Lower lobe of right lung (tissue), 2 donors: ENCODE measurements around the gene SMIM28. TPM values are rescaled to one million over a fixed set of nuclear protein-coding genes. Genes with fewer than 3 reads are reported as not detected.

Experiments
- ATAC-seq, 2 donors: fragments of 200-7000 bp; cut with Tn5 transposase; one replicate each; pipeline ENCODE4 v1.9.1; 2020 to 2022; ENCODE audit warnings: mild to moderate bottlenecking in 2 of 2, moderate library complexity in 2 of 2
- DNase-seq: peaks from one replicate; pipeline ENCODE4 v3.0.0-alpha.2; 2020
- H3K27ac ChIP-seq: fragments of 200-600 bp; one replicate; pipeline ENCODE4 v1.8.0; 2022
- H3K27me3 ChIP-seq: fragments of 200-600 bp; one replicate; pipeline ENCODE4 v1.8.0; 2022; ENCODE audit warnings: low read depth
- H3K36me3 ChIP-seq: fragments of 200-600 bp; one replicate; pipeline ENCODE4 v1.8.0; 2022; ENCODE audit warnings: mild to moderate bottlenecking
- H3K4me1 ChIP-seq: fragments of 200-600 bp; one replicate; pipeline ENCODE4 v1.8.0; 2022
- H3K4me3 ChIP-seq: fragments of 200-600 bp; one replicate; pipeline ENCODE4 v1.8.0; 2022; ENCODE audit warnings: mild to moderate bottlenecking
- H3K9me3 ChIP-seq: fragments of 200-600 bp; one replicate; pipeline ENCODE4 v1.8.0; 2022
- CTCF ChIP-seq: fragments of 200-600 bp; IDR thresholded peaks from one replicate; pipeline ENCODE4 v1.8.0; 2022; ENCODE audit warnings: antibody characterized with exemption, mild to moderate bottlenecking
- intact Hi-C: fragments of 100-400 bp; cut with DNase I; formaldehyde crosslinking; loops from one replicate; pipeline ENCODE4 v1.11.0; 2022
- total RNA-seq: library from RNA; stranded (reverse); fragmentation: NEBNext Ultra II Directional; extraction: Animal tissue kit (Norgen Biotek cat#: 25700); gene quantifications from one replicate; pipeline ENCODE4 v1.2.1, GENCODE V29; 2021
- donor health status: DM: no; HTN: yes; CAD: no; lungs with severe emphysema.

The SMIM28 gene
- total RNA-seq, 1 donor from 2014 or later = not detected

- DNase-seq (no peak), ATAC-seq (no peak)
- TF ChIP-seq CTCF = no peak
- H3K36me3 ChIP-seq = no peaks in the 10 kb centered on the region
- no peaks in the 10 kb centered on the region for H3K4me1 ChIP-seq
- intact Hi-C loops = no loop called here
- no peaks in the 10 kb centered on the region for H3K9me3 ChIP-seq
- no peaks in the 10 kb centered on the region for H3K27me3 ChIP-seq
- H3K27ac ChIP-seq = no peak overlapping the region
- H3K4me3 ChIP-seq = no peak overlapping the region
Measured at GRCh38 chr6:138374815-138375214, 2.9 kb upstream of the SMIM28 start.

- H3K36me3 ChIP-seq = no peaks in the 10 kb centered on the region
- intact Hi-C loops = no loop called here
- ATAC-seq = no peak
- H3K9me3 ChIP-seq = no peaks in the 10 kb centered on the region
- H3K4me1 ChIP-seq = no peaks in the 10 kb centered on the region
- H3K27ac ChIP-seq = no peak overlapping the region
- TF ChIP-seq CTCF = no peak
- no peak for DNase-seq
- H3K27me3 ChIP-seq = no peaks in the 10 kb centered on the region
- no peak overlapping the region for H3K4me3 ChIP-seq
Measured at GRCh38 chr6:138377042-138377441, 663 bp upstream of the SMIM28 start.

GRCh38 chr6:138378463-138378862, 758 bp downstream of the SMIM28 start:
- no peak for DNase-seq
- no peak for ATAC-seq
- H3K9me3 ChIP-seq = no peaks in the 10 kb centered on the region
- intact Hi-C loops = no loop called here
- no peak overlapping the region for H3K4me3 ChIP-seq
- H3K27me3 ChIP-seq = no peaks in the 10 kb centered on the region
- H3K36me3 ChIP-seq = no peaks in the 10 kb centered on the region
- no peaks in the 10 kb centered on the region for H3K4me1 ChIP-seq
- no peak overlapping the region for H3K27ac ChIP-seq
- TF ChIP-seq CTCF = no peak

- ATAC-seq (peak in 1 of 2 donors; percentile 21), DNase-seq (no peak)
- no peak for TF ChIP-seq CTCF
- Histone ChIP-seq H3K27me3 (no peaks in the 10 kb centered on the region), H3K4me3 (no peak overlapping the region), H3K27ac (no peak overlapping the region), H3K9me3 (no peaks in the 10 kb centered on the region), H3K4me1 (no peaks in the 10 kb centered on the region), H3K36me3 (no peaks in the 10 kb centered on the region)
- intact Hi-C loops = no loop called here
Measured at GRCh38 chr6:138382498-138383265, 5.0 kb downstream of the SMIM28 start.

- no peak for ATAC-seq
- no peak for TF ChIP-seq CTCF
- DNase-seq = no peak
- Histone ChIP-seq H3K9me3 (no peaks in the 10 kb centered on the region), H3K27me3 (no peaks in the 10 kb centered on the region), H3K36me3 (no peaks in the 10 kb centered on the region), H3K4me3 (no peak overlapping the region), H3K4me1 (no peaks in the 10 kb centered on the region), H3K27ac (no peak overlapping the region)
- intact Hi-C loops = no loop called here
Measured at GRCh38 chr6:138383776-138384175, 6.1 kb downstream of the SMIM28 start.
